HCT116 (cell line): ENCODE data around the gene NEK1. TPM values are rescaled to one million over a fixed set of nuclear protein-coding genes. Genes with fewer than 3 reads are reported as not detected.

Experiments used
- ATAC-seq: fragments of 200-7000 bp; cut with Tn5 transposase; 2 replicates; pipeline ENCODE4 v1.9.1; 2020; ENCODE audit warnings: mild to moderate bottlenecking, moderate library complexity
- BruUV-seq: library from RNA; stranded (reverse); fragments of 400-500 nt; replicated peaks from 2 replicates; lab custom pipeline; 2021; lab: Mats Ljungman, UMichigan
- CTCF ChIA-PET: fragments of 300-600 bp; sonication (Branson Sonifier 250); formaldehyde crosslinking; loops from one replicate; lab custom pipeline; 2021; ENCODE audit warnings: antibody characterized with exemption; lab: Charles Lee
- POLR2A ChIA-PET: fragments of 300-600, 350-600 bp; sonication (Branson Sonifier 250); formaldehyde crosslinking; loops from one replicate; lab custom pipeline; 2021; ENCODE audit warnings: antibody characterized with exemption; lab: Charles Lee
- RAD21 ChIA-PET, 2 experiments: fragments of 300-600 bp; sonication (Branson Sonifier 250); formaldehyde crosslinking; loops; one replicate each; lab custom pipeline; 2023; ENCODE audit warnings: low total read pairs in 2 of 2; ENCODE audit not compliant: uncharacterized antibody in 2 of 2, unreplicated experiment in 2 of 2, low non-redundant PET in 1 of 2; lab: Charles Lee
- DNase-seq: peaks from one replicate; pipeline ENCODE4 v3.0.0-alpha.2; 2010; ENCODE audit warnings: low read depth, low spot score
- H2AFZ ChIP-seq: fragments of 200-600 bp; shearing (Covaris generic), sonication (generic); 2 replicates; pipeline ENCODE4 v1.6.1; 2017; ENCODE audit warnings: low read depth, mixed run types, mixed read lengths, antibody characterized with exemption, low read length; ENCODE audit not compliant: poor library complexity, severe bottlenecking
- H3K27ac ChIP-seq: 2 replicates; pipeline ENCODE4 v1.5.1; 2012; ENCODE audit warnings: low read depth, low read length
- H3K27me3 ChIP-seq: fragments of 200-600 bp; sonication (generic); 2 replicates; pipeline ENCODE4 v1.6.1; 2016; ENCODE audit warnings: mixed run types, low read length, mixed read lengths; ENCODE audit not compliant: insufficient read depth
- H3K36me3 ChIP-seq, 2 experiments: fragments of 200-500 bp in 1 of 2; fragments of 200-600 bp in 1 of 2; sonication (Bioruptor generic) in 1 of 2; sonication (generic) in 1 of 2; 2 replicates each; pipeline versions ENCODE4 v1.5.1 to v1.6.1; 2014 to 2016; ENCODE audit warnings: low read length in 2 of 2, inconsistent platforms in 1 of 2, mixed read lengths in 1 of 2, mixed run types in 1 of 2; ENCODE audit not compliant: insufficient read depth in 2 of 2, control insufficient read depth in 1 of 2
- H3K4me1 ChIP-seq, 2 experiments: fragments of 200-600 bp in 1 of 2; sonication (generic) in 1 of 2; 2 replicates each; pipeline versions ENCODE4 v1.5.1 to v1.6.1; 2012 to 2017; ENCODE audit warnings: low read length in 2 of 2, inconsistent platforms in 1 of 2, mild to moderate bottlenecking in 1 of 2, mixed read lengths in 1 of 2, mixed run types in 1 of 2, moderate library complexity in 1 of 2; ENCODE audit not compliant: insufficient read depth in 2 of 2, control insufficient read depth in 1 of 2
- H3K4me2 ChIP-seq: fragments of 200-600 bp; sonication (generic); 2 replicates; pipeline ENCODE4 v1.6.1; 2017; ENCODE audit warnings: mixed run types, low read length, mixed read lengths
- H3K4me3 ChIP-seq, 2 experiments: fragments of 200-600 bp in 1 of 2; sonication (generic) in 1 of 2; replicated peaks in 1 of 2; 2 replicates each; pipeline ENCODE4 v1.5.1; 2011 to 2016; ENCODE audit warnings: low read length in 2 of 2, control low read depth in 1 of 2, low read depth in 1 of 2, mild to moderate bottlenecking in 1 of 2, mixed read lengths in 1 of 2, mixed run types in 1 of 2
- H3K79me2 ChIP-seq: fragments of 200-600 bp; sonication (generic); 2 replicates; pipeline ENCODE4 v1.6.1; 2017; ENCODE audit warnings: mild to moderate bottlenecking, mixed run types, low read length, moderate library complexity, mixed read lengths; ENCODE audit not compliant: insufficient read depth
- H3K9ac ChIP-seq: fragments of 200-600 bp; sonication (generic); 2 replicates; pipeline ENCODE4 v1.6.1; 2016; ENCODE audit warnings: low read length, mixed read lengths
- H3K9me2 ChIP-seq: fragments of 200-600 bp; sonication (generic), shearing (Covaris generic); 2 replicates; pipeline ENCODE4 v1.6.1; 2017; ENCODE audit warnings: mixed run types, mild to moderate bottlenecking, moderate library complexity; ENCODE audit not compliant: insufficient read depth
- H3K9me3 ChIP-seq, 2 experiments: fragments of 200-500 bp in 1 of 2; fragments of 200-600 bp in 1 of 2; sonication (Bioruptor generic) in 1 of 2; sonication (generic) in 1 of 2; 2 replicates each; pipeline ENCODE4 v1.6.1; 2014 to 2017; ENCODE audit warnings: low read length in 2 of 2, mixed read lengths in 2 of 2, inconsistent platforms in 1 of 2, low read depth in 1 of 2, mild to moderate bottlenecking in 1 of 2, mixed run types in 1 of 2, moderate library complexity in 1 of 2; ENCODE audit not compliant: control insufficient read depth in 1 of 2, insufficient read depth in 1 of 2
- H4K20me1 ChIP-seq: fragments of 200-600 bp; sonication (generic), shearing (Covaris generic); 2 replicates; pipeline ENCODE4 v1.6.1; 2017; ENCODE audit warnings: mixed run types, mild to moderate bottlenecking, moderate library complexity; ENCODE audit not compliant: insufficient read depth
- CBX3 ChIP-seq: IDR thresholded peaks from 2 replicates; pipeline ENCODE4 v1.6.1; 2012; ENCODE audit warnings: low read depth
- CEBPB ChIP-seq: IDR thresholded peaks from 2 replicates; pipeline ENCODE4 v1.6.1; 2012; ENCODE audit warnings: low read depth
- EGR1 ChIP-seq: IDR thresholded peaks from 2 replicates; pipeline ENCODE4 v1.6.1; 2012; ENCODE audit warnings: low read depth
- ELF1 ChIP-seq: IDR thresholded peaks from 2 replicates; pipeline ENCODE4 v1.6.1; 2012; ENCODE audit warnings: low read depth, borderline replicate concordance
- EZH2phosphoT487 ChIP-seq: fragments of 200-600 bp; IDR thresholded peaks from 2 replicates; pipeline ENCODE4 v1.6.1; 2018; ENCODE audit warnings: antibody characterized with exemption, borderline replicate concordance
- JUND ChIP-seq: IDR thresholded peaks from 2 replicates; pipeline ENCODE4 v1.6.1; 2012
- POLR2A ChIP-seq: IDR thresholded peaks from 2 replicates; pipeline ENCODE4 v1.7.0; 2011; ENCODE audit warnings: borderline replicate concordance; ENCODE audit not compliant: insufficient read depth, insufficient read length; ENCODE audit errors: extremely low read depth
- POLR2AphosphoS5 ChIP-seq: IDR thresholded peaks from 2 replicates; pipeline ENCODE4 v1.6.1; 2011; ENCODE audit warnings: mild to moderate bottlenecking, low read depth, low read length, moderate library complexity
- SP1 ChIP-seq: IDR thresholded peaks from 2 replicates; pipeline ENCODE4 v1.6.1; 2012; ENCODE audit warnings: low read depth
- SRF ChIP-seq: IDR thresholded peaks from 2 replicates; pipeline ENCODE4 v1.6.1; 2012; ENCODE audit warnings: low read depth
- YY1 ChIP-seq: IDR thresholded peaks from 2 replicates; pipeline ENCODE4 v1.6.1; 2011; ENCODE audit warnings: low read length, low read depth, moderate library complexity, mild to moderate bottlenecking; ENCODE audit not compliant: insufficient replicate concordance; ENCODE audit errors: extremely low read depth
- ZFX ChIP-seq: fragments of 450-650 bp; IDR thresholded peaks from 2 replicates; pipeline ENCODE4 v1.6.1; 2017
- ZNF274 ChIP-seq: fragments of 200-500 bp; sonication (Bioruptor generic); IDR thresholded peaks from 2 replicates; pipeline ENCODE4 v1.6.1; 2014; ENCODE audit warnings: mild to moderate bottlenecking, low read depth, low read length, inconsistent platforms
- intact Hi-C: fragments of 100-400 bp; cut with micrococcal nuclease; formaldehyde crosslinking; loops from 2 replicates; pipeline ENCODE4 v1.10.0; 2022
- total RNA-seq: library from RNA; stranded (reverse); gene quantifications from one replicate; pipeline ENCODE4 v1.2.1, GENCODE V29; 2021; ENCODE audit not compliant: unreplicated experiment
- TF ChIP-seq, protein P1 (sequence below), 3 experiments: fragments of 200-600 bp in 1 of 3; sonication (generic) in 1 of 3; IDR thresholded peaks in 2 of 3; conservative IDR thresholded peaks in 1 of 3; 2 replicates each; pipeline ENCODE4 v1.5.1; 2012 to 2017; ENCODE audit warnings: low read depth in 2 of 3, low read length in 2 of 3, antibody characterized with exemption in 1 of 3, borderline replicate concordance in 1 of 3, control low read depth in 1 of 3, mild to moderate bottlenecking in 1 of 3, mixed read lengths in 1 of 3, mixed run types in 1 of 3, moderate library complexity in 1 of 3; ENCODE audit not compliant: insufficient read depth in 1 of 3
- TF ChIP-seq, protein P2 (sequence below): IDR thresholded peaks from 2 replicates; pipeline ENCODE4 v1.6.1; 2012
- TF ChIP-seq, protein P3 (sequence below): IDR thresholded peaks from 2 replicates; pipeline ENCODE4 v1.6.1; 2012
- TF ChIP-seq, protein P4 (sequence below): IDR thresholded peaks from 2 replicates; pipeline ENCODE4 v1.6.1; 2012; ENCODE audit warnings: low read depth

NEK1 gene
- total RNA-seq, 1 experiment from 2014 or later, result 13.3 TPM

DNA sequence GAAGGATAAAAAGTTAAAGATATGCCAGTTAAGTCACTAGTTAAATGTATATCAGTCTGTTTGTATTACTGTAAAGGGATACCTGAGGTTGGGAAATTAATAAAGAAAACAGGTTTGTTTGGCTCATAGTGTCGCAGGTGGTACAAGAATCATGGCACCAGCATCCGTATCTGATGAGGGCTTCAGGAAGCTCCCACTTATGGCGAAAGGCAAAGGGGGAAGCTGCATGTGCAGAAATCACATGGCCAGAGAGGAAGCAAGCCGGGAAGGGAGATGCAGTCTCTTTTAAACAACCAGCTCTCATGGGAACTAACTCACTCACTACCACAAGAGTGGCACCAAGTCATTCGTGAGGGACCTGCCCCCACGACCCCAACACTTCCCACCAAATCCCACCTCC, 249.8 kb downstream of the NEK1 start:
- Histone ChIP-seq H3K4me2 (no peak overlapping the region), H3K36me3 (no peaks in the 10 kb centered on the region), H3K79me2 (no peaks in the 10 kb centered on the region), H3K27ac (no peak overlapping the region), H4K20me1 (no peaks in the 10 kb centered on the region), H3K9me3 (0 out of 4 replicates have a peak, but pooled peaks cover 0 to 6% of the 10 kb centered on the region in 2 experiments), H3K4me3 (no peak overlapping the region), H3K4me1 (peaks cover 0 to 9% of the 10 kb centered on the region in 2 experiments; a peak in 2 of 4 replicates), H3K9me2 (no peaks in the 10 kb centered on the region), H3K27me3 (no peaks in the 10 kb centered on the region), H3K9ac (no peak overlapping the region), H2AFZ (no peak overlapping the region)
- ChIA-PET POLR2A (no interaction called here), RAD21 (no interaction called here), CTCF (no interaction called here)
- BruUV-seq, result no TSS peak
- intact Hi-C loops, result no loop called here
- ATAC-seq (no peak), DNase-seq (no peak)
- TF ChIP-seq YY1, result no peak
- no peak for TF ChIP-seq ELF1
- TF ChIP-seq EGR1, result no peak

DNA sequence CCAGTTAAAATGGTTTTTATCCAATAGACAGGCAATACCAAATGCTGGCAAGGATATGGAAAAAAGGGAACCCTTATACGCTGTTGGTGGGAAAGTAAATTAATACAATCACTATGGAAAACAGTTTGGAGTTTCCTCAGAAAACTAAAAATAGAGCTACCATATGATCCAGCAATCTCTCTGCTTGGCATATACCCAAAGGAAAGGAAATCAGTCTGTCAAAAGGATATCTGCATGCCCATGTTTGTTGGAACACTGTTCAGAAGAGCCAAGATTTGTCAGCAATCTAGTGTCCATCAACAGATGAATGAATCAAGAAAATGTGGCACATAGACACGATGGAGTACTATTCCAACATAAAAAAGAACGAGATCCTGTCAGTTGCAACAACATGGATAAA, 250.6 kb downstream of the NEK1 start:
- no peak overlapping the region for H3K4me3 ChIP-seq
- no peak for DNase-seq
- H3K4me2 ChIP-seq, result no peak overlapping the region
- H3K27ac ChIP-seq, result no peak overlapping the region
- H3K36me3 ChIP-seq, result no peaks in the 10 kb centered on the region
- no peak for ATAC-seq
- POLR2A ChIA-PET, result interaction anchor here (0.6 kb wide), 1 partner anchor 18 kb away, joined by 4 read pairs; no protein-coding TSS in a partner anchor
- H3K27me3 ChIP-seq, result no peaks in the 10 kb centered on the region
- no peak overlapping the region for H2AFZ ChIP-seq
- 0 out of 4 replicates have a peak, but pooled peaks cover 0 to under 1% of the 10 kb centered on the region in 2 experiments for H3K9me3 ChIP-seq
- BruUV-seq, result no TSS peak
- no peak overlapping the region for H3K9ac ChIP-seq
- H3K79me2 ChIP-seq, result no peaks in the 10 kb centered on the region
- peaks cover 0 to 9% of the 10 kb centered on the region in 2 experiments; a peak in 2 of 4 replicates for H3K4me1 ChIP-seq
- RAD21 ChIA-PET, result no interaction called here
- TF ChIP-seq ELF1 (no peak), POLR2A (no peak), CBX3 (no peak), SRF (no peak), ZNF274 (no peak), ZFX (no peak), EZH2phosphoT487 (no peak), EGR1 (no peak), POLR2AphosphoS5 (no peak), JUND (no peak), CEBPB (no peak), SP1 (no peak)
- TF ChIP-seq, protein P1, sequence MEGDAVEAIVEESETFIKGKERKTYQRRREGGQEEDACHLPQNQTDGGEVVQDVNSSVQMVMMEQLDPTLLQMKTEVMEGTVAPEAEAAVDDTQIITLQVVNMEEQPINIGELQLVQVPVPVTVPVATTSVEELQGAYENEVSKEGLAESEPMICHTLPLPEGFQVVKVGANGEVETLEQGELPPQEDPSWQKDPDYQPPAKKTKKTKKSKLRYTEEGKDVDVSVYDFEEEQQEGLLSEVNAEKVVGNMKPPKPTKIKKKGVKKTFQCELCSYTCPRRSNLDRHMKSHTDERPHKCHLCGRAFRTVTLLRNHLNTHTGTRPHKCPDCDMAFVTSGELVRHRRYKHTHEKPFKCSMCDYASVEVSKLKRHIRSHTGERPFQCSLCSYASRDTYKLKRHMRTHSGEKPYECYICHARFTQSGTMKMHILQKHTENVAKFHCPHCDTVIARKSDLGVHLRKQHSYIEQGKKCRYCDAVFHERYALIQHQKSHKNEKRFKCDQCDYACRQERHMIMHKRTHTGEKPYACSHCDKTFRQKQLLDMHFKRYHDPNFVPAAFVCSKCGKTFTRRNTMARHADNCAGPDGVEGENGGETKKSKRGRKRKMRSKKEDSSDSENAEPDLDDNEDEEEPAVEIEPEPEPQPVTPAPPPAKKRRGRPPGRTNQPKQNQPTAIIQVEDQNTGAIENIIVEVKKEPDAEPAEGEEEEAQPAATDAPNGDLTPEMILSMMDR (IDR thresholded peaks at IDR 0.05 in 2 of 3, conservative IDR thresholded peaks at IDR 0.05 in 1 of 3; ENCODE audit: borderline replicate concordance in 1 of 3, insufficient read depth in 1 of 3, low read depth in 2 of 3, low read length in 2 of 3), result no peak
- TF ChIP-seq, protein P2, sequence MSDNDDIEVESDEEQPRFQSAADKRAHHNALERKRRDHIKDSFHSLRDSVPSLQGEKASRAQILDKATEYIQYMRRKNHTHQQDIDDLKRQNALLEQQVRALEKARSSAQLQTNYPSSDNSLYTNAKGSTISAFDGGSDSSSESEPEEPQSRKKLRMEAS, result no peak
- TF ChIP-seq, protein P3, sequence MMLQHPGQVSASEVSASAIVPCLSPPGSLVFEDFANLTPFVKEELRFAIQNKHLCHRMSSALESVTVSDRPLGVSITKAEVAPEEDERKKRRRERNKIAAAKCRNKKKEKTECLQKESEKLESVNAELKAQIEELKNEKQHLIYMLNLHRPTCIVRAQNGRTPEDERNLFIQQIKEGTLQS, result no peak
- TF ChIP-seq, protein P4, sequence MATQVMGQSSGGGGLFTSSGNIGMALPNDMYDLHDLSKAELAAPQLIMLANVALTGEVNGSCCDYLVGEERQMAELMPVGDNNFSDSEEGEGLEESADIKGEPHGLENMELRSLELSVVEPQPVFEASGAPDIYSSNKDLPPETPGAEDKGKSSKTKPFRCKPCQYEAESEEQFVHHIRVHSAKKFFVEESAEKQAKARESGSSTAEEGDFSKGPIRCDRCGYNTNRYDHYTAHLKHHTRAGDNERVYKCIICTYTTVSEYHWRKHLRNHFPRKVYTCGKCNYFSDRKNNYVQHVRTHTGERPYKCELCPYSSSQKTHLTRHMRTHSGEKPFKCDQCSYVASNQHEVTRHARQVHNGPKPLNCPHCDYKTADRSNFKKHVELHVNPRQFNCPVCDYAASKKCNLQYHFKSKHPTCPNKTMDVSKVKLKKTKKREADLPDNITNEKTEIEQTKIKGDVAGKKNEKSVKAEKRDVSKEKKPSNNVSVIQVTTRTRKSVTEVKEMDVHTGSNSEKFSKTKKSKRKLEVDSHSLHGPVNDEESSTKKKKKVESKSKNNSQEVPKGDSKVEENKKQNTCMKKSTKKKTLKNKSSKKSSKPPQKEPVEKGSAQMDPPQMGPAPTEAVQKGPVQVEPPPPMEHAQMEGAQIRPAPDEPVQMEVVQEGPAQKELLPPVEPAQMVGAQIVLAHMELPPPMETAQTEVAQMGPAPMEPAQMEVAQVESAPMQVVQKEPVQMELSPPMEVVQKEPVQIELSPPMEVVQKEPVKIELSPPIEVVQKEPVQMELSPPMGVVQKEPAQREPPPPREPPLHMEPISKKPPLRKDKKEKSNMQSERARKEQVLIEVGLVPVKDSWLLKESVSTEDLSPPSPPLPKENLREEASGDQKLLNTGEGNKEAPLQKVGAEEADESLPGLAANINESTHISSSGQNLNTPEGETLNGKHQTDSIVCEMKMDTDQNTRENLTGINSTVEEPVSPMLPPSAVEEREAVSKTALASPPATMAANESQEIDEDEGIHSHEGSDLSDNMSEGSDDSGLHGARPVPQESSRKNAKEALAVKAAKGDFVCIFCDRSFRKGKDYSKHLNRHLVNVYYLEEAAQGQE, result no peak
- intact Hi-C loops, result no loop called here
- H3K9me2 ChIP-seq, result no peaks in the 10 kb centered on the region
- no peaks in the 10 kb centered on the region for H4K20me1 ChIP-seq
- CTCF ChIA-PET, result no interaction called here
